OCI-LY7 (cell line): ENCODE results near the gene GON4L.

ENCODE experiments used
- CTCF ChIP-seq: fragments of 200-600 bp; sonication (generic); conservative IDR thresholded peaks from 2 replicates; pipeline ENCODE4 v1.5.1; 2014; ENCODE audit warnings: mild to moderate bottlenecking, antibody characterized with exemption, low read length, moderate library complexity, mixed read lengths
- EZH2phosphoT487 ChIP-seq: fragments of 200-600 bp; sonication (generic); IDR thresholded peaks from 2 replicates; pipeline ENCODE4 v1.6.1; 2018; ENCODE audit warnings: low read depth, borderline replicate concordance, mild to moderate bottlenecking, mixed run types, antibody characterized with exemption, low read length, moderate library complexity, mixed read lengths

- TF ChIP-seq CTCF (no peak), EZH2phosphoT487 (no peak)
These were observed 15.5 kb upstream of the GON4L start for GRCh38 chr1:155872527-155872926.
